T-cell (primary cell): Measurements from ENCODE around the gene CDKN2AIP. TPM values are rescaled to one million over a fixed set of nuclear protein-coding genes. Genes with fewer than 3 reads are reported as not detected.
A peak's percentile ranks its signal among the peaks of the same experiment; 100 is the strongest.
"Not testable (repeated sequence)": the region's sequence is repeated elsewhere in the genome, so short reads cannot be mapped to it uniquely, and the experiment has no call there.

Experiments
- ATAC-seq, 4 experiments: fragments of 200-7000 bp in 3 of 4; fragments of 150-1000 bp in 1 of 4; cut with Tn5 transposase; replicated peaks in 1 of 4; 1 replicate in 3 of 4; 2 replicates in 1 of 4; pipeline ENCODE4 v1.10.0; 2021; ENCODE audit warnings: moderate library complexity in 3 of 4, mild to moderate bottlenecking in 2 of 4, moderate number of reproducible peaks in 1 of 4
- CTCF ChIA-PET, 2 donors: fragments of 300-600 bp; sonication (Branson Sonifier 250); formaldehyde crosslinking; loops; one replicate each; lab custom pipeline; 2022; ENCODE audit warnings: antibody characterized with exemption in 2 of 2; lab: Charles Lee
- POLR2A ChIA-PET, 2 donors: fragments of 300-600 bp; sonication (Branson Sonifier 250); formaldehyde crosslinking; loops; one replicate each; lab custom pipeline; 2022; ENCODE audit warnings: antibody characterized with exemption in 2 of 2; lab: Charles Lee
- DNase-seq, 35 experiments: peaks; one replicate each; pipeline versions ENCODE4 v3.0.0 to v3.0.0-alpha.2; 2013 to 2023
- H3K27ac ChIP-seq: one replicate; pipeline ENCODE4 v1.5.1; 2013; ENCODE audit warnings: low read length
- H3K27me3 ChIP-seq, 2 experiments: replicated peaks in 1 of 2; 1 replicate in 1 of 2; 2 replicates in 1 of 2; pipeline versions ENCODE4 v1.6.1 to v1.7.0; 2013; ENCODE audit warnings: low read length in 1 of 2, mixed read lengths in 1 of 2; ENCODE audit not compliant: control insufficient read depth in 2 of 2, insufficient read depth in 2 of 2; ENCODE audit errors: extremely low read depth in 1 of 2
- H3K36me3 ChIP-seq, 2 donors: 1 replicate in 1 of 2; 2 replicates in 1 of 2; pipeline versions ENCODE4 v1.6.1 to v1.7.0; 2013; ENCODE audit warnings: low read length in 1 of 2; ENCODE audit not compliant: control insufficient read depth in 2 of 2, insufficient read depth in 1 of 2; ENCODE audit errors: extremely low read depth in 1 of 2
- H3K4me1 ChIP-seq, 2 experiments: 1 replicate in 1 of 2; 2 replicates in 1 of 2; pipeline versions ENCODE4 v1.6.1 to v1.7.0; 2013; ENCODE audit warnings: low read length in 2 of 2, mixed read lengths in 1 of 2; ENCODE audit not compliant: insufficient read depth in 2 of 2, control insufficient read depth in 1 of 2; ENCODE audit errors: extremely low read depth in 1 of 2
- H3K4me3 ChIP-seq, 2 donors: 1 replicate in 1 of 2; 2 replicates in 1 of 2; pipeline versions ENCODE4 v1.5.1 to v1.7.0; 2013; ENCODE audit warnings: mild to moderate bottlenecking in 2 of 2, low read length in 1 of 2, moderate library complexity in 1 of 2; ENCODE audit not compliant: control insufficient read depth in 1 of 2; ENCODE audit errors: extremely low read depth in 1 of 2
- H3K9me3 ChIP-seq: 2 replicates; pipeline ENCODE4 v1.7.0; 2013
- H3K27ac Mint-ChIP-seq, 2 donors: one replicate each; pipeline ENCODE4 v1.8.0; 2020 to 2021; ENCODE audit warnings: mild to moderate bottlenecking in 2 of 2, mixed read lengths in 2 of 2
- H3K27me3 Mint-ChIP-seq, 2 donors: one replicate each; pipeline ENCODE4 v1.8.0; 2021 to 2022; ENCODE audit warnings: mixed read lengths in 2 of 2
- H3K36me3 Mint-ChIP-seq: one replicate; pipeline ENCODE4 v1.8.0; 2021; ENCODE audit warnings: mixed read lengths
- H3K4me1 Mint-ChIP-seq, 3 donors: one replicate each; pipeline ENCODE4 v1.8.0; 2020 to 2022; ENCODE audit warnings: mixed read lengths in 3 of 3, mild to moderate bottlenecking in 1 of 3
- H3K4me3 Mint-ChIP-seq, 3 donors: one replicate each; pipeline ENCODE4 v1.8.0; 2020 to 2022; ENCODE audit warnings: mild to moderate bottlenecking in 3 of 3, mixed read lengths in 3 of 3, moderate library complexity in 3 of 3
- H3K9me3 Mint-ChIP-seq, 3 donors: one replicate each; pipeline ENCODE4 v1.8.0; 2020 to 2022; ENCODE audit warnings: mixed read lengths in 3 of 3
- WGBS: methylation state at CpG from one replicate; pipeline ENCODE4 v1.1.5; 2013; ENCODE audit warnings: missing lambda C conversion rate; ENCODE audit not compliant: insufficient coverage; 5-methylcytosine and 5-hydroxymethylcytosine counted together
- total RNA-seq, 35 experiments: library from RNA in 6 of 35; stranded (reverse) in 6 of 35; fragments of 120-200 nt in 1 of 35; gene quantifications; one replicate each; pipeline versions ENCODE4 v1.2.1 to v1.2.4 and lab custom pipeline; 2013 to 2026

CDKN2AIP gene
- total RNA-seq, 5 donors from 2014 or later (not counting 1 experiment from before 2014, with no cell fraction given), result 33.0 to 46.6 (median 42.7) TPM

- Mint-ChIP-seq H3K36me3 (no peaks in the 10 kb centered on the region), H3K9me3 (no peaks in the 10 kb centered on the region), H3K27me3 (no peaks in the 10 kb centered on the region), H3K27ac (peak overlapping the region; percentile 83 to 89), H3K4me1 (peaks cover 38 to 47% (median 41%) of the 10 kb centered on the region in 3 donors), H3K4me3 (peak overlapping the region in 2 of 3 donors; percentile 10 to 71)
- POLR2A ChIA-PET, result no interaction called here
- Histone ChIP-seq H3K4me1 (peaks cover 31% of the 10 kb centered on the region in 2 experiments), H3K36me3 (no peaks in the 10 kb centered on the region), H3K27me3 (peaks cover 0 to 8% of the 10 kb centered on the region in 2 experiments), H3K27ac (peak overlapping the region; percentile 48), H3K9me3 (no peaks in the 10 kb centered on the region), H3K4me3 (no peak overlapping the region)
- CTCF ChIA-PET, result interaction anchor here in 1 of 2 donors (0.7 to 0.8 kb wide), 2 partner anchors 12 to 23 kb away, joined by 3 read pairs; no protein-coding TSS in a partner anchor
- ATAC-seq (no peak), DNase-seq (no peak)
- WGBS, result 60% methylated on average over 1 of the region's 9 CpGs
These were observed 12.8 kb upstream of the CDKN2AIP start for GRCh38 chr4:183431614-183432013.

- CTCF ChIA-PET, H3K27me3 ChIP-seq, POLR2A ChIA-PET, H3K4me3 ChIP-seq, ATAC-seq, H3K27me3 Mint-ChIP-seq, H3K9me3 ChIP-seq, DNase-seq, H3K36me3 Mint-ChIP-seq, H3K9me3 Mint-ChIP-seq, H3K4me3 Mint-ChIP-seq, H3K27ac Mint-ChIP-seq, H3K36me3 ChIP-seq, H3K27ac ChIP-seq: not testable (repeated sequence)
- H3K4me1 ChIP-seq, result peaks cover 29% of the 10 kb centered on the region in 2 experiments
- WGBS, result 88% methylated on average over 11 of the region's 27 CpGs
- peaks cover 34 to 43% (median 36%) of the 10 kb centered on the region in 3 donors for H3K4me1 Mint-ChIP-seq
These were observed 11.3 kb upstream of the CDKN2AIP start for GRCh38 chr4:183433183-183433582.

- Mint-ChIP-seq H3K27ac (no peak overlapping the region), H3K4me3 (no peak overlapping the region)
- DNase-seq, result no peak
These were observed 10.2 kb upstream of the CDKN2AIP start for GRCh38 chr4:183434264-183434663.

GRCh38 chr4:183434666-183435190, 9.7 kb upstream of the CDKN2AIP start:
- peaks cover 0 to 9% of the 10 kb centered on the region in 2 experiments for H3K27me3 ChIP-seq
- H3K4me3 ChIP-seq, result no peak overlapping the region
- Mint-ChIP-seq H3K4me3 (no peak overlapping the region), H3K9me3 (no peaks in the 10 kb centered on the region), H3K27ac (no peak overlapping the region), H3K36me3 (no peaks in the 10 kb centered on the region), H3K4me1 (peaks cover 27 to 37% (median 31%) of the 10 kb centered on the region in 3 donors), H3K27me3 (no peaks in the 10 kb centered on the region)
- peaks cover 26 to 29% of the 10 kb centered on the region in 2 experiments for H3K4me1 ChIP-seq
- H3K9me3 ChIP-seq, result no peaks in the 10 kb centered on the region
- ChIA-PET POLR2A (no interaction called here), CTCF (no interaction called here)
- WGBS, result no CpG with 5 or more reads among the region's 5 CpGs
- DNase-seq (no peak), ATAC-seq (no peak)
- H3K27ac ChIP-seq, result no peak overlapping the region
- H3K36me3 ChIP-seq, result no peaks in the 10 kb centered on the region

More at GRCh38 chr4:183434264-183434663, 10.2 kb upstream of the CDKN2AIP start:
- 88% methylated on average over 8 of the region's 15 CpGs for WGBS
- Mint-ChIP-seq H3K4me1 (peaks cover 31 to 42% (median 36%) of the 10 kb centered on the region in 3 donors), H3K9me3 (no peaks in the 10 kb centered on the region), H3K36me3 (no peaks in the 10 kb centered on the region), H3K27me3 (no peaks in the 10 kb centered on the region)
- peaks cover 0 to 9% of the 10 kb centered on the region in 2 experiments for H3K27me3 ChIP-seq
- ChIA-PET CTCF (no interaction called here), POLR2A (no interaction called here)
- H3K4me1 ChIP-seq, result peaks cover 29% of the 10 kb centered on the region in 2 experiments
- H3K27ac ChIP-seq, result no peak overlapping the region
- ATAC-seq, result no peak
- H3K9me3 ChIP-seq, result no peaks in the 10 kb centered on the region
- no peaks in the 10 kb centered on the region for H3K36me3 ChIP-seq
- no peak overlapping the region for H3K4me3 ChIP-seq

- no peak for ATAC-seq
- ChIA-PET CTCF (no interaction called here), POLR2A (no interaction called here)
- WGBS, result 71% methylated on average over 2 of the region's 5 CpGs
- Mint-ChIP-seq H3K27me3 (no peaks in the 10 kb centered on the region), H3K27ac (no peak overlapping the region), H3K9me3 (no peaks in the 10 kb centered on the region), H3K4me3 (no peak overlapping the region), H3K36me3 (no peaks in the 10 kb centered on the region), H3K4me1 (peaks cover 19 to 29% (median 23%) of the 10 kb centered on the region in 3 donors)
- no peaks in the 10 kb centered on the region for H3K9me3 ChIP-seq
- no peak overlapping the region for H3K4me3 ChIP-seq
- peaks cover 16 to 21% of the 10 kb centered on the region in 2 experiments for H3K4me1 ChIP-seq
- H3K27me3 ChIP-seq, result peaks cover 0 to 9% of the 10 kb centered on the region in 2 experiments
- no peak for DNase-seq
- no peak overlapping the region for H3K27ac ChIP-seq
- no peaks in the 10 kb centered on the region for H3K36me3 ChIP-seq
These were observed 8.6 kb upstream of the CDKN2AIP start for GRCh38 chr4:183435803-183436202.

GRCh38 chr4:183436417-183436816, 8.0 kb upstream of the CDKN2AIP start:
- Mint-ChIP-seq H3K27me3 (no peaks in the 10 kb centered on the region), H3K4me1 (peaks cover 13 to 23% (median 17%) of the 10 kb centered on the region in 3 donors), H3K4me3 (no peak overlapping the region), H3K36me3 (no peaks in the 10 kb centered on the region), H3K27ac (no peak overlapping the region), H3K9me3 (no peaks in the 10 kb centered on the region)
- H3K36me3 ChIP-seq, result no peaks in the 10 kb centered on the region
- H3K4me3 ChIP-seq, result no peak overlapping the region
- no peak for DNase-seq
- H3K9me3 ChIP-seq, result no peaks in the 10 kb centered on the region
- H3K27ac ChIP-seq, result no peak overlapping the region
- POLR2A ChIA-PET, result no interaction called here
- CTCF ChIA-PET, result interaction anchor here in 1 of 2 donors (0.6 kb wide), 1 partner anchor 1213 kb away, joined by 3 read pairs; the partner anchor contains the start of genes CASP3 and PRIMPOL
- H3K27me3 ChIP-seq, result peaks cover 0 to 9% of the 10 kb centered on the region in 2 experiments
- no peak for ATAC-seq
- H3K4me1 ChIP-seq, result peaks cover 10 to 14% of the 10 kb centered on the region in 2 experiments
- 93% methylated on average over 4 of the region's 6 CpGs for WGBS
